GM10266 (cell line): ENCODE measurements around the gene EFNA4.

Experiments
- DNase-seq: peaks from one replicate; pipeline ENCODE4 v3.0.0; 2012; ENCODE audit errors: extremely low spot score
- CTCF ChIP-seq: IDR thresholded peaks from 2 replicates; pipeline ENCODE4 v1.5.1; 2012; ENCODE audit warnings: mild to moderate bottlenecking, low read depth; ENCODE audit not compliant: control insufficient read depth, insufficient read depth; ENCODE audit errors: missing control alignments

Gene EFNA4

GRCh38 chr1:155057104-155057503, 6.4 kb upstream of the EFNA4 start:
- no peak for TF ChIP-seq CTCF
- DNase-seq = no peak

- DNase-seq = no peak
- no peak for TF ChIP-seq CTCF
These were observed 5.7 kb upstream of the EFNA4 start for GRCh38 chr1:155057788-155058211.

- no peak for TF ChIP-seq CTCF
- DNase-seq = no peak
These were observed 2.8 kb upstream of the EFNA4 start for GRCh38 chr1:155060736-155061135.

- TF ChIP-seq CTCF = peak; percentile 97
- peak; percentile 92 for DNase-seq
These were observed 2.0 kb upstream of the EFNA4 start for GRCh38 chr1:155061381-155062150.

GRCh38 chr1:155062151-155062686, 1.3 kb upstream of the EFNA4 start:
- no peak for TF ChIP-seq CTCF
- DNase-seq = no peak

- DNase-seq = peak; percentile 88
- TF ChIP-seq CTCF = peak; percentile 89
These were observed 683 bp upstream of the EFNA4 start for GRCh38 chr1:155062702-155063411.
